SU-DHL-6 (cell line): ENCODE results near the gene GNPTG.

Source experiments
- H2AFZ ChIP-seq: fragments of 200-600 bp; sonication (generic); 2 replicates; pipeline ENCODE4 v1.6.1; 2014; ENCODE audit warnings: low read depth, mild to moderate bottlenecking, moderate library complexity, mixed read lengths, antibody characterized with exemption, low read length; ENCODE audit not compliant: severe bottlenecking
- H3F3A ChIP-seq: fragments of 200-600 bp; shearing (Covaris generic); 2 replicates; pipeline ENCODE4 v1.6.0; 2016; ENCODE audit warnings: antibody characterized with exemption, mild to moderate bottlenecking; ENCODE audit not compliant: insufficient read depth
- H3K27ac ChIP-seq: fragments of 200-600 bp; sonication (generic); 2 replicates; pipeline ENCODE4 v1.5.1; 2016; ENCODE audit warnings: low read depth, mild to moderate bottlenecking, low read length, moderate library complexity, mixed read lengths
- H3K27me3 ChIP-seq: fragments of 200-600 bp; sonication (generic), shearing (Covaris generic); 2 replicates; pipeline ENCODE4 v1.6.0; 2014; ENCODE audit warnings: mild to moderate bottlenecking, low read length
- H3K36me3 ChIP-seq: fragments of 200-600 bp; sonication (generic); 2 replicates; pipeline ENCODE4 v1.6.1; 2014; ENCODE audit warnings: mild to moderate bottlenecking, low read length, mixed read lengths
- H3K4me2 ChIP-seq: fragments of 300-600, 200-600 bp; shearing (Covaris generic), sonication (generic); 2 replicates; pipeline ENCODE4 v1.6.0; 2014; ENCODE audit warnings: low read length, low read depth, mild to moderate bottlenecking; ENCODE audit not compliant: poor library complexity, severe bottlenecking
- H3K4me3 ChIP-seq: fragments of 200-600 bp; sonication (generic); 2 replicates; pipeline ENCODE4 v1.5.1; 2014; ENCODE audit warnings: antibody characterized with exemption, low read length, mild to moderate bottlenecking, mixed read lengths; ENCODE audit not compliant: insufficient read depth, poor library complexity, severe bottlenecking
- H3K79me2 ChIP-seq: fragments of 200-600 bp; sonication (generic); 2 replicates; pipeline ENCODE4 v1.6.1; 2014; ENCODE audit warnings: mild to moderate bottlenecking, low read length, moderate library complexity; ENCODE audit not compliant: insufficient read depth
- H3K9ac ChIP-seq: fragments of 200-600 bp; sonication (generic); 2 replicates; pipeline ENCODE4 v1.7.0; 2014; ENCODE audit warnings: mild to moderate bottlenecking, low read length
- H3K9me2 ChIP-seq: fragments of 200-600 bp; sonication (generic); replicated peaks from 2 replicates; pipeline ENCODE4 v1.6.1; 2014; ENCODE audit warnings: low read length; ENCODE audit not compliant: insufficient read depth
- H3K9me3 ChIP-seq: fragments of 200-600 bp; sonication (generic); 2 replicates; pipeline ENCODE4 v1.6.1; 2014; ENCODE audit warnings: low read length, mixed read lengths; ENCODE audit not compliant: insufficient read depth
- H4K20me1 ChIP-seq: fragments of 200-600 bp; sonication (generic); 2 replicates; pipeline ENCODE4 v1.6.1; 2014; ENCODE audit warnings: low read depth, mild to moderate bottlenecking, antibody characterized with exemption, low read length, moderate library complexity, mixed read lengths
- CTCF ChIP-seq: fragments of 200-600 bp; sonication (generic); IDR thresholded peaks from one replicate; pipeline ENCODE4 v1.5.1; 2017; ENCODE audit warnings: antibody characterized with exemption, mild to moderate bottlenecking, low read length, moderate library complexity; ENCODE audit not compliant: insufficient read depth, poor library complexity, severe bottlenecking
- EZH2phosphoT487 ChIP-seq: fragments of 200-600 bp; sonication (generic), shearing (Covaris generic); conservative IDR thresholded peaks from 2 replicates; pipeline ENCODE4 v1.6.1; 2018; ENCODE audit warnings: mild to moderate bottlenecking, antibody characterized with exemption, low read length, moderate library complexity, mixed read lengths

GNPTG gene

GRCh38 chr16:1310832-1311200 lies 40.9 kb upstream of the GNPTG start:
- Histone ChIP-seq H3K9me3 (no peaks in the 10 kb centered on the region), H3K4me3 (peak overlapping the region; percentile 79), H3K27me3 (no peaks in the 10 kb centered on the region), H3F3A (peaks cover 4% of the 10 kb centered on the region), H3K36me3 (no peaks in the 10 kb centered on the region; the same call in 1 of the 2 replicates), H2AFZ (no peak overlapping the region), H3K79me2 (peaks cover 59% of the 10 kb centered on the region), H3K4me2 (peak overlapping the region; percentile 79), H3K9me2 (no peaks in the 10 kb centered on the region), H3K27ac (no peak overlapping the region), H3K9ac (peak overlapping the region; percentile 81), H4K20me1 (peaks cover 21% of the 10 kb centered on the region)
- TF ChIP-seq CTCF (no peak), EZH2phosphoT487 (no peak)

GRCh38 chr16:1311212-1311737 lies 40.5 kb upstream of the GNPTG start:
- Histone ChIP-seq H3K9me2 (no peaks in the 10 kb centered on the region), H4K20me1 (peaks cover 21% of the 10 kb centered on the region), H3K79me2 (peaks cover 61% of the 10 kb centered on the region), H3K4me2 (peak overlapping the region; percentile 79), H3K27ac (no peak overlapping the region), H3K27me3 (no peaks in the 10 kb centered on the region), H3K9ac (peak overlapping the region; percentile 81), H3F3A (peaks cover 4% of the 10 kb centered on the region), H2AFZ (no peak overlapping the region), H3K36me3 (no peaks in the 10 kb centered on the region; the same call in 1 of the 2 replicates), H3K4me3 (peak overlapping the region; percentile 79), H3K9me3 (no peaks in the 10 kb centered on the region)
- no peak for TF ChIP-seq EZH2phosphoT487
- TF ChIP-seq CTCF, result no peak

GRCh38 chr16:1311738-1312466 lies 39.8 kb upstream of the GNPTG start:
- peak overlapping the region; percentile 81 for H3K9ac ChIP-seq
- H3K4me2 ChIP-seq, result peak overlapping the region; percentile 79
- H3F3A ChIP-seq, result peaks cover 4% of the 10 kb centered on the region
- H3K9me2 ChIP-seq, result no peaks in the 10 kb centered on the region
- H2AFZ ChIP-seq, result no peak overlapping the region
- peaks cover 21% of the 10 kb centered on the region for H4K20me1 ChIP-seq
- peaks cover 66% of the 10 kb centered on the region for H3K79me2 ChIP-seq
- no peaks in the 10 kb centered on the region; the same call in 1 of the 2 replicates for H3K36me3 ChIP-seq
- H3K27ac ChIP-seq, result no peak overlapping the region
- H3K27me3 ChIP-seq, result no peaks in the 10 kb centered on the region
- no peaks in the 10 kb centered on the region for H3K9me3 ChIP-seq
- TF ChIP-seq CTCF (no peak), EZH2phosphoT487 (no peak)
- peak overlapping the region; percentile 79 for H3K4me3 ChIP-seq
